K562 (cell line): ENCODE measurements around the gene ING4. TPM values are rescaled to one million over a fixed set of nuclear protein-coding genes. Genes with fewer than 3 reads are reported as not detected.

Source experiments
- ATAC-seq: fragments of 200-7000 bp; cut with Tn5 transposase; 3 replicates; pipeline ENCODE4 v1.9.1; 2020; ENCODE audit warnings: moderate library complexity
- BruUV-seq: library from RNA; stranded (reverse); fragments of 400-500 nt; replicated peaks from 2 replicates; lab custom pipeline; 2021; lab: Mats Ljungman, UMichigan
- CTCF ChIA-PET: fragments of 300-600 bp; formaldehyde crosslinking; extraction: SDS; loops from one replicate; lab custom pipeline; 2021; ENCODE audit warnings: low intra/inter-chr PET ratio; lab: Yijun Ruan, JAX
- POLR2A ChIA-PET: fragments of 300-600, 350-650 bp; sonication (Branson Sonifier 250); formaldehyde crosslinking; extraction: SDS; loops from one replicate; lab custom pipeline; 2021; ENCODE audit warnings: antibody characterized with exemption, inconsistent platforms; lab: Yijun Ruan, JAX
- DNase-seq, 4 experiments: peaks; one replicate each; pipeline versions ENCODE4 v3.0.0 to v3.0.0-alpha.2; 2011 to 2018; ENCODE audit warnings: low spot score in 3 of 4, mixed read lengths in 3 of 4; ENCODE audit errors: extremely low read depth in 1 of 4
- FAIRE-seq: peaks from 2 replicates; lab custom pipeline; 2011; peaks lifted over from hg19 to GRCh38; lab: Jason Lieb, UNC
- H2AFZ ChIP-seq: 2 replicates; pipeline ENCODE4 v1.6.0; 2011; ENCODE audit warnings: low read depth, low read length, control low read depth, inconsistent platforms
- H3K27ac ChIP-seq: fragments of 200-600 bp; 3 replicates; pipeline ENCODE4 v1.8.0; 2011; ENCODE audit warnings: low read depth, mild to moderate bottlenecking, control low read depth, inconsistent platforms, low read length, moderate library complexity, mixed read lengths; ENCODE audit errors: extremely low read depth
- H3K27me3 ChIP-seq, 2 experiments: fragments of 300-600 bp in 1 of 2; 2 replicates in 1 of 2; 3 replicates in 1 of 2; pipeline versions ENCODE4 v1.6.0 to v1.8.0; 2011; ENCODE audit warnings: inconsistent platforms in 2 of 2, low read length in 2 of 2, mild to moderate bottlenecking in 1 of 2, mixed read lengths in 1 of 2, moderate library complexity in 1 of 2; ENCODE audit not compliant: control insufficient read depth in 2 of 2, insufficient read depth in 2 of 2
- H3K36me3 ChIP-seq: fragments of 300-600 bp; 3 replicates; pipeline ENCODE4 v1.8.0; 2011; ENCODE audit warnings: mild to moderate bottlenecking, low read length, inconsistent platforms; ENCODE audit not compliant: control insufficient read depth, insufficient read depth
- H3K4me1 ChIP-seq, 2 experiments: fragments of 200-600 bp in 1 of 2; replicated peaks in 1 of 2; 2 replicates in 1 of 2; 3 replicates in 1 of 2; pipeline versions ENCODE4 v1.5.1 to v1.8.0; 2011; ENCODE audit warnings: inconsistent platforms in 2 of 2, low read length in 2 of 2, mild to moderate bottlenecking in 1 of 2, mixed read lengths in 1 of 2, moderate library complexity in 1 of 2; ENCODE audit not compliant: control insufficient read depth in 2 of 2, insufficient read depth in 2 of 2
- H3K4me2 ChIP-seq: 2 replicates; pipeline ENCODE4 v1.6.1; 2011; ENCODE audit warnings: low read length, control low read depth, inconsistent platforms, mixed read lengths; ENCODE audit not compliant: insufficient read depth
- H3K4me3 ChIP-seq: fragments of 200-600 bp; sonication (generic), shearing (Covaris generic); 2 replicates; pipeline ENCODE4 v1.5.1; 2016; ENCODE audit warnings: control low read depth, inconsistent platforms
- H3K79me2 ChIP-seq: fragments of 200-600 bp; 3 replicates; pipeline ENCODE4 v1.8.0; 2011; ENCODE audit warnings: low read length, inconsistent platforms; ENCODE audit not compliant: control insufficient read depth, insufficient read depth
- H3K9ac ChIP-seq, 2 experiments: 2 replicates each; pipeline versions ENCODE4 v1.6.0 to v1.6.1; 2011; ENCODE audit warnings: low read depth in 2 of 2, low read length in 2 of 2, control low read depth in 1 of 2, inconsistent platforms in 1 of 2, mild to moderate bottlenecking in 1 of 2, mixed read lengths in 1 of 2; ENCODE audit not compliant: insufficient read depth in 1 of 2
- H3K9me1 ChIP-seq: one replicate; pipeline ENCODE4 v1.6.0; 2011; ENCODE audit warnings: inconsistent platforms, mild to moderate bottlenecking, low read length, moderate library complexity; ENCODE audit not compliant: control insufficient read depth, insufficient read depth
- H3K9me3 ChIP-seq: replicated peaks from 2 replicates; pipeline ENCODE4 v1.5.1; 2011; ENCODE audit warnings: low read depth, low read length, inconsistent platforms; ENCODE audit not compliant: control insufficient read depth, insufficient read depth
- H4K20me1 ChIP-seq: replicated peaks from 2 replicates; pipeline ENCODE4 v1.6.1; 2011; ENCODE audit warnings: low read length, inconsistent platforms, mixed read lengths; ENCODE audit not compliant: control insufficient read depth, insufficient read depth
- ADNP ChIP-seq: fragments of 200-800 bp; sonication (Bioruptor generic); IDR thresholded peaks from 2 replicates; pipeline ENCODE4 v1.6.1; 2016; ENCODE audit warnings: missing genetic modification characterization, missing compliant biosample characterization
- BMI1 ChIP-seq: fragments of 150-350 bp; IDR thresholded peaks from 2 replicates; pipeline ENCODE4 v1.6.1; 2014; ENCODE audit warnings: low read length
- BRF1 ChIP-seq: IDR thresholded peaks from 3 replicates; pipeline ENCODE4 v1.6.1; 2011; ENCODE audit warnings: borderline replicate concordance, mild to moderate bottlenecking; ENCODE audit not compliant: insufficient read length; ENCODE audit errors: extremely low read depth
- CBX5 ChIP-seq: IDR thresholded peaks from 2 replicates; pipeline ENCODE4 v1.6.1; 2014; ENCODE audit warnings: low read depth, borderline replicate concordance
- ETS1 ChIP-seq: conservative IDR thresholded peaks from 2 replicates; pipeline ENCODE4 v1.6.1; 2011; ENCODE audit warnings: low read depth, mild to moderate bottlenecking, low read length; ENCODE audit not compliant: control insufficient read depth
- KDM1A ChIP-seq, 2 experiments: fragments of 450-650 bp; IDR thresholded peaks; 2 replicates each; pipeline ENCODE4 v1.6.1; 2016; ENCODE audit warnings: mild to moderate bottlenecking in 2 of 2
- LCOR ChIP-seq: sonication (generic); formaldehyde crosslinking; IDR thresholded peaks from 2 replicates; pipeline ENCODE4 v1.8.0; 2022; ENCODE audit warnings: mild to moderate bottlenecking, missing genetic modification reagents
- MYC ChIP-seq, 2 experiments: fragments of 250-450 bp in 1 of 2; sonication (Bioruptor Pico) in 1 of 2; IDR thresholded peaks; 2 replicates each; pipeline versions ENCODE4 v1.5.1 to v1.6.1; 2012 to 2021; ENCODE audit warnings: low read depth in 2 of 2, borderline replicate concordance in 1 of 2, improper control_type of control experiment in 1 of 2, low read length in 1 of 2, mild to moderate bottlenecking in 1 of 2, moderate library complexity in 1 of 2
- PRPF4 ChIP-seq: fragments of 200-400 bp; formaldehyde crosslinking; IDR thresholded peaks from one replicate; pipeline ENCODE4 v1.6.1; 2017; ENCODE audit warnings: low read length, low read depth, mild to moderate bottlenecking; ENCODE audit not compliant: insufficient read depth, poor library complexity, severe bottlenecking
- RERE ChIP-seq: sonication (generic); formaldehyde crosslinking; IDR thresholded peaks from 2 replicates; pipeline ENCODE4 v1.8.0; 2023; ENCODE audit warnings: missing genetic modification reagents, mild to moderate bottlenecking, borderline replicate concordance
- ZBTB9 ChIP-seq: fragments of 450-650 bp; formaldehyde crosslinking; IDR thresholded peaks from 2 replicates; pipeline ENCODE4 v1.4.0; 2020; ENCODE audit warnings: mild to moderate bottlenecking, moderate library complexity
- ZNF175 ChIP-seq: fragments of 200-800 bp; sonication (Bioruptor generic); IDR thresholded peaks from 2 replicates; pipeline ENCODE4 v1.6.1; 2016; ENCODE audit warnings: low read depth, mild to moderate bottlenecking, missing genetic modification characterization, missing compliant biosample characterization
- ZNF589 ChIP-seq: fragments of 200-800 bp; sonication (Bioruptor generic); IDR thresholded peaks from 2 replicates; pipeline ENCODE4 v1.6.1; 2016; ENCODE audit warnings: low read depth, missing genetic modification characterization, missing compliant biosample characterization
- ZNF778 ChIP-seq: fragments of 450-650 bp; formaldehyde crosslinking; IDR thresholded peaks from 2 replicates; pipeline ENCODE4 v1.4.0; 2020; ENCODE audit warnings: mild to moderate bottlenecking, moderate library complexity
- WGBS: fragments of 100-300 bp; shearing (Covaris generic); methylation state at CpG from one replicate; pipeline ENCODE4 v1.1.6; 2016; ENCODE audit warnings: low coverage, mixed read lengths; ENCODE audit not compliant: insufficient coverage; ENCODE audit errors: missing lambda C conversion rate; 5-methylcytosine and 5-hydroxymethylcytosine counted together
- in situ Hi-C: fragments of 300-500 bp; cut with MboI; formaldehyde crosslinking; loops from 4 replicates; pipeline ENCODE4 v1.15.0; 2018; ENCODE audit warnings: inconsistent platforms, mixed read lengths
- intact Hi-C: fragments of 100-400 bp; cut with micrococcal nuclease; formaldehyde crosslinking; loops from 2 replicates; pipeline ENCODE4 v1.14.2; 2022
- polyA plus RNA-seq, 8 experiments: library from polyadenylated mRNA; depleted of rRNA in 4 of 8; stranded (reverse) in 5 of 8; unstranded in 3 of 8; fragments of >200 nt; fragmentation: Nextera tagmentation in 2 of 8; fragmentation: Illumina TruSeq in 1 of 8; extraction: Ambion mirVana in 2 of 8; extraction: Trizol in 1 of 8; gene quantifications; 2 replicates each; pipeline versions ENCODE4 v1.2.1 to v1.2.3, GENCODE V29; 2011 to 2014; ENCODE audit warnings: inconsistent platforms in 1 of 8, missing spikeins in 1 of 8
- total RNA-seq, 7 experiments: library from RNA; depleted of rRNA in 6 of 7; stranded (reverse); fragments of >200 nt in 6 of 7; fragmentation: Illumina TruSeq in 2 of 7; extraction: Trizol in 2 of 7; gene quantifications; 2 replicates each; pipeline versions ENCODE4 v1.2.1 to v1.2.3, GENCODE V29; 2011 to 2021; ENCODE audit warnings: low replicate concordance in 1 of 7

The ING4 gene
- total and polyA plus RNA-seq, 9 of the 15 experiments (the other 6 are each of a cell fraction or from before 2014, with no cell fraction given), result 6.6 to 30.2 (median 15.7) TPM

GRCh38 chr12:6612652-6613014 lies 50.3 kb downstream of the ING4 start:
- H3K4me3 ChIP-seq, result peak overlapping the region; percentile 32; the same call in 1 of the 2 replicates
- H2AFZ ChIP-seq, result peak overlapping the region; percentile 60
- no TSS peak for BruUV-seq
- POLR2A ChIA-PET, result interaction anchor here (0.6 to 1.7 kb wide), 5 partner anchors 9 to 259 kb away, joined by 3 to 4 read pairs (median 3); no protein-coding TSS in a partner anchor
- intact Hi-C loops, result loop anchor here (1.0 to 10.0 kb wide), 2 partner anchors 7 to 212 kb away; partner anchors contain the start of genes GPR162 and P3H3
- no peak for FAIRE-seq
- H3K4me2 ChIP-seq, result peak overlapping the region; percentile 80
- in situ Hi-C loops, result no loop called here
- WGBS, result 15% methylated on average over 5 of the region's 7 CpGs
- peak in 1 of 4 experiments; percentile 13 for DNase-seq
- no peaks in the 10 kb centered on the region for H4K20me1 ChIP-seq
- H3K36me3 ChIP-seq, result no peaks in the 10 kb centered on the region
- CTCF ChIA-PET, result no interaction called here
- H3K27me3 ChIP-seq, result no peaks in the 10 kb centered on the region
- H3K9me1 ChIP-seq, result no peaks in the 10 kb centered on the region
- ATAC-seq, result no peak
- no peaks in the 10 kb centered on the region; the same call in 2 of the 3 replicates for H3K79me2 ChIP-seq
- peak overlapping the region; percentile 100 for H3K27ac ChIP-seq
- peak overlapping the region; percentile 71 to 83; a peak in 3 of 4 replicates for H3K9ac ChIP-seq
- no peaks in the 10 kb centered on the region for H3K9me3 ChIP-seq
- peaks cover 36 to 54% of the 10 kb centered on the region in 2 experiments for H3K4me1 ChIP-seq
- TF ChIP-seq ZNF175 (0 out of 2 replicates have a peak, but pooled peaks have one; percentile 32), BMI1 (no peak), ZNF778 (no peak), CBX5 (no peak), MYC (IDR thresholded peaks at IDR 0.05; ENCODE audit: low read depth, low read length) (no peak), MYC (CRISPR knock-in tag; IDR thresholded peaks at IDR 0.05; ENCODE audit: borderline replicate concordance, low read depth) (no peak), ZNF589 (CRISPR knock-in tag) (no peak), ADNP (tag) (no peak; the same call in 1 of the 2 replicates), RERE (no peak), KDM1A (IDR thresholded peaks at IDR 0.05) (peak in 1 of 2 experiments; percentile 50; a peak in 1 of 4 replicates), BRF1 (no peak), LCOR (CRISPR knock-in tag) (no peak), ETS1 (no peak), ZBTB9 (CRISPR knock-in tag) (no peak), PRPF4 (no peak)
